HG03571 (cell line): ENCODE measurements around the gene MYBPC3.

ENCODE experiments used
- ATAC-seq: cut with Tn5 transposase; IDR thresholded peaks from one replicate; pipeline ENCODE4 v1.9.1; 2021; ENCODE audit not compliant: unreplicated experiment

MYBPC3 gene

DNA sequence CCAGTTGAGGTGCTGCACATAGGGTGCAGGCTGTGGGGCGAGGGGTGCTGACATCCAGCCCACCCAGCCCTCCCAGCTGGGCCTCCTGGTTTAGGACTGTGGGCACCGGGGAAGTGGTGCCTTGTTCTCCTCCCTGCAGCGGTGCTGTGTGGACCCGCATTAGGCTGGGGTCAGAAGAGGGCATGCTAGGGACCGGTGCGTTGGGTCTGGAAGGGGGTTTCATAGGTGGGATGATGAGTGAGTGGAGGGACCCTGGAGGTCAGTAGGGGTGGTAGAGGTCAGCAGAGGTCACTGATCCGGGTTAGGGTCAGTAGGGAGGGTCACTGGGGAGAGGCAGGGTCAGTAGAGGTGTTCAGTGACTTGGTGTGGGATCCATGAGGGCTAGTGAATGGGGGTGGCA, 6.7 kb upstream of the MYBPC3 start:
- no peak for ATAC-seq

DNA sequence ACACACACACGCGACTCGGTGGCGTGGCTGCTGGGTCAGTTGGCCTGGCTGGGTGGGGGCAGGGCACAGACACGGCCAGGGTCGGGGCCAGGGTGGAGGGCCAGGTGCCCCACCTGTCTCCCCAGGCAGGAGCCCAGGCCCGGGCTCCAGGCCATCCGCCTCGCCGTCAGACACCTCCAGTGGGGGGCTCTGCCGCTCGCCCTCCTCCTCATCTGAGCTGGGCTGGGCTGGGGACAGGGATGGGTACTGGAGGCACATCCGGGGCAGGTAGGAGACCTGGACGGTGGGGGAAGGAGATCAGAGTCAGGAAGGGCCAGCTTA, 6.2 kb upstream of the MYBPC3 start:
- no peak for ATAC-seq

DNA sequence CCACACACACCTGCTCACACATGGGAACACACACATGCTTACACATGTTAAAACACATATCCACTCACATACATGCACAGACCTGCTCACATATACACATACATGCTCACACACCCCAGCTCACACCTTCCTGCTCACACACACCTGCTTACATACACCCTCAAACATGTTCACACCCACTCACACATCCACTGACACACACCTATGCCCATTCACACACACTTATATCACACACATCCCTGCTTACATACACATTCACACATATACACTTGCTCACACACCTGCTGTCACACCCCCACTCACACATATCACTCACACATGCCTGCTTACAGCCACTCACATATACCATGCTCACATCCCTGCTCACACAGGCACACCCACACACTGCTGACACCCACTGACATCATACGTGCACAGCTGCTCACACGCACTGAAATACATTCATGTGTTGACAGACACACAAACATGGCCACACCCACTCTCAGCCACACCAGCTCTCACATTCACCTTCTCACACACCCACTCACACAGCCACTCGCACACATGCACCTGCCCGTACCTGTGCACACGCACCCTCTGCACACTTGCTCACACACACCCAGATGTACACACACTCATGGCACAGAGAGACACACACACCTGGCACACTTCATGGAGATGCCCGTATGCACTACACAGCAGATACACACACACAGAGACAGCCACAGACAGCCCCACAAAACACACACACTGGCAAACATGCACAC, 5.7 kb upstream of the MYBPC3 start:
- ATAC-seq = no peak

DNA sequence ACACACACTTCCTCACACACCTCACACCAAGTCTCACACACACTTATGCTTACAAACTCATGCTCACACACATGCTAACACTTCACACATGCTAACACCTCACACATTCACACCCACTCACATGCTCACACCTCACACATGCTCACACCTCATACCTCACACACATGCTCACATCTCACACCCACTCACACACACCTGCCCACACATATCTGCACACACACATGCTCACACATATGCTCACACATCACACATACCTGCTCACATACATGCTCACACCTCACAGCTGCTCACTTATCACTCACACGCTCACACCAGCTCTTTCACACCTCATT, 4.5 kb upstream of the MYBPC3 start:
- no peak for ATAC-seq

DNA sequence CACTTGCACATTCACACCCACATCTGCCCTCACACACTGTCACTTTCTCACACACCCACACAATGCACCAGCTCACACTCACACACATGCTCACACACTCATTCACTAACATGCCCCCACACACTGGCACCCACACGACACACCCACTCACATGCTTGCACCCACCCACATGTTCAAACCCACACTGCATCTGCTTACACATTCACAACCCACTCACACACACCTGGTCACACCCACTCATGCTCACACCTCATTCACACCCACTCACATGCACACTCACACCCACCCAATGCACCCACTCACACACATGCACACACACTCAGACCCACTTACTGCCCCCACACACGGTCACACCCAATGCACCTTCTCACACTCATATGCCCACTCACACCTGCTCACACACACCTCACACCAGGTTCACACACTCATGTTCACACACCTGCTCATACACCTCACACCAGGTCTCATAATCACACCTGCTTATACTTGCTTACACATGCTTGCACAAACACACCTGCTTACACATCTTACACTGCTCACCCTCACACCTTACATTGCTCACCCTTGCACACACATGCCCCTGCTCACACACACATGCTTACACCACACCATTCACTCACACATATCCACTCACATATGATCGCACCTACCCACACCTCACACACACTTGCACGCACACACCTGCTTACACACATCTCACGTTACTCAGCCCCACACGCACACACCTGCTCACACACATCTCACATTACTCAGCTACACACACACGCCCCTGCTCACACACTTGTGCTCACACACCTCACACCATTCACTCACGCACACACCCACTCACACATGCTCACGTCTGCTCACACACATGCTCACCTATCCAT, 3.9 kb upstream of the MYBPC3 start:
- ATAC-seq = no peak

DNA sequence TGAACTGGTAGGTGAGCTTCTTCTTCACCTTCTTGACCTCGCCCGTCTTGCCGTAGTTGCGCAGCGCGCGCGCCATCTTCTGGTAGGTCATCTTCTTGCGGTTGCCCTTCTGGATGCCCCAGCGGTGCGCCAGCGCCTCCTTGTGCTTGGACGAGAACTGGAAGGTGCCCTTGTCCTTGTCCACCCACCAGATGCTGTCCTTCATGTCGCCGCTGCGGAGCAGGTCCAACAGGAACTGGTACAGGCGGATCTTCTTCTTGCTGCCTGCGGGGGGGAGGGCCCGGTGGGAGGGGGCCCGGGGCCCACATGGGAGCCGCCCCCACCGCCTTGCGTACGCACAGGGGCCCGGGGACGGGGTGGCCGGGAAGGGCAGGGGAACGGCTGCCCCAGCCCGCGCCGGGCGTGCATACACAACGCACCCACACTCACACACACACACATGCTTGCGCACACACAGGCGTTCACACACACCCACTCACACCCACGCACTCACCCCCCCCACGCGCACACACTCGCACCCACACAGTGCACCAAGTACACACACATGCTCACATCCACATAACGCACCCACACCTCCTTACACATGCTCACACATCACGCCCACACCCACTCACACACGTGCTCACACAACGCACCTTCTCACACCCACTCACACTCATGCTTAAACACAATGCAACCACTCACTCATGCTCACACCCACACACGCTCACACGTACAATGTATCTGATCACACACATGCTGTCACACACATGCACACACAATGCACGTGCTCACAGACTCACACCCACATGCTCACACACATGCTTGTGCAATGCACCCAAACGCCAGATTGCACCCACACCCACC, 3.0 kb upstream of the MYBPC3 start:
- ATAC-seq = no peak

DNA sequence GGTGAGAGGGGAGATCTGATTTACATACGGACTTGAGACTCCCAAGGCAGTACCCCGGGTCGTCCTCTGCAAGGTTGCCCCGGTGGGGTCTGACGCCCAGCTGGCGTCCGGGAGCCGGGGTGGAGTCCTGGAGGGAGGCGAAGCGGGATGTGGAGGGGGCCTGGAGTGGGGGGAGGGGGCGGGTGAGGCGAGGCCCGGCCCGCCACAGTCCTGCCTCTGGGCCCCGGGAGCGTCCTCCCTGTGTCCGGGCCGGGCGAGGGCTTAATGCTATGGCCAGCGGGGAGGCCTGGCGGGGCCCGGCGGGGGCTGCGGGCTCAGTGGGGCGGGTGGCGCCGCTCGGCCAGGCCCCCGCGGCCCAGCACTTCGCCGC, 2.4 kb upstream of the MYBPC3 start:
- no peak for ATAC-seq

DNA sequence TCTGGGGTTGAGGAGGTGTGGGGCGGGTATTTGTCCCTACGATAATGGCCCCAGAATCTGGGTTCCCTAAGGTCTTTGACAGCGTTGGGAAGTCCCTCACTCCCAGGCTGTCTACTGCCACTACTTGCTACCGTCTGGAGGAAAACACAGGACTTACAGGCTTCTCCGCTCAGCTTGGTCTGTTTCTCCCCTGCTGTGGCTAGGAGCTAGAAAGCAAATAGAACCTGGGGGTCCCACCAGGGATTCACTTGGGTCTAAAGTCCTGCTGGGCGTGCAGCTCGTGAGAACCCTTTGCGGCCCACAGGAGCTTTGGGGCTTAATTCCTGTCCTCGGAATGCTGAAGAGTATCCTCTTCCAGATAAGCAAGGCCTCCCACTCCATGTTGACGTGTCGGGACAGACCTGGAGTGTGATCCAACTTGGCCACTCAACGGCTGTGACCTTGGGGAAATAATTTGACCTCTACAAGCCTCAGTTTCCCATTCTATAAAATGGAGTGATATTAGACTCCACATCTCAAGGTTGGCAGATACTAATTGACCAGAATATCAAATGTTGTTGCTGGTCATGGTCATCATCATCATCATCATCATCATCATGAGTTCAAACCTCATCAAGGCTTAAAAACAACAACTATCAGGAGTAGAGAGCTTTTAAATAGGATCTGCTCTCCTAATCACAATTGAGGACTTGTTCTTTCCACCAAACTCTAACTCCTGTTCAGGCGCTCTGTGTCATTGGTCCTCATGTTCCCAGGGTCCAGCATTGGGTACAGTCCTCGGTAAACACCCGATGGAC, 1.7 kb upstream of the MYBPC3 start:
- no peak for ATAC-seq

DNA sequence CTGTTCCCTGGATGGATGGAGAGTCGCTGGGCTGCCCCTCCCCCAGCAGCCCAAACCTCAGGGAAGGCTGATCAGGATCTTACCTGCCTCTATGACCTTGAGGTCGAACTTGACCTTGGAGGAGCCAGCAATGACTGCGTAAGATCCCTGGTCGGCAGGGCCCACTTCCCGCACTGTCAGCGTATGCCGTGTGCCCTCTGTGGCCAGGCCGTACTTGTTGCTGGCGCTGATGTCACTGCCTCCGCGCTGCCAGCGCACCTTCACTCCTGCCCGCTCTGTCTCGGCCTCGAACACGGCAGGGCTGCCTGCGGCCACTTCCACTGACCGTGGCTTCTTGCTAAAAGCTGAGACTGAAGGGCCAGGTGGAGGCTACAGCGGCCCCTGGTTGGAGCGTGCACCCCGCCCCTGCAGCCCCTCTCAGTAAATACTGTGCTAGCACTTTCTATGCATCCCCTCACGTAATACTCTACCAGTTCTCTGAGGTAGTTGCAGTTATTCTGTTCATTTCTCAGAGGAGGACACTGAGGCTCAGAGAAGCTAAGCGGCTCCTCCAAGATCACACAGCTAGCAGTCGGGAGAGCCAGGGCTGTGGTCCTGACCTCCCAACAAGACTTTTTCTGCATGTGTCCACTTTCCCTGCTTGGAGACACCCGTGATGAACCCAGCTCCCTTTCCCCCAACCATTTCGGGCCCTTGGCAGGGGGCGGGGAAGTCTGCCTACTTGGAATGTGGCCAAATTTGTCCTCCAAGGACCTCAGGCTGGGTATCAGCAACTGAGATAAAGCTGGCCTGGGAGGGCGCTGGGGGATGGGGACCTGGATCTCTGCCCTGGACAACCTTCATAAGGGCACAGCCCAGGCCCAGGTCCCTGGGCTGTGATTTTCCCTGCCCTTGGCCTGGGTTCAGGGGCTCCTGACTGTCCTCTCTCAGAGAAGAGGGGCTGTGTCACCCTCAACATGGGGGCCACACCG, 1.1 kb downstream of the MYBPC3 start:
- no peak for ATAC-seq

DNA sequence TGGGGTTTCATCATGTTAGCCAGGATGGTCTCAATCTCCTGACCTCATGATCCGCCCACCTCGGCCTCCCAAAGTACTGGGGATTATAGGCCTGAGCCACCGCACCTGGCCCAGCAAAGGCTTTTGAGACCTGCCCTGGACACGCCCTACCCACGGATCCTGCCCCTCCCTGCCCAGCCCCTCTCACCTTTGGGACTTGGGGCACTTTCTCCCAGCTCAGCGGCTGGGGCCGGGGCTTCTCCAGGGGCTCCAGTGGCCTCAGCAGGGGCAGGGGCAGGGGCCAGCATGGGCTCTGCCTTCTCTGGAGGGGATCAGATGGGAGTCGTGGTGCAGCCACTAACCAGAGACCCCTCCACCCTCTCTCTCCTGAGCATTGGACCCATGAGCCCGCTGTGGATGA, 2.2 kb downstream of the MYBPC3 start:
- no peak for ATAC-seq

DNA sequence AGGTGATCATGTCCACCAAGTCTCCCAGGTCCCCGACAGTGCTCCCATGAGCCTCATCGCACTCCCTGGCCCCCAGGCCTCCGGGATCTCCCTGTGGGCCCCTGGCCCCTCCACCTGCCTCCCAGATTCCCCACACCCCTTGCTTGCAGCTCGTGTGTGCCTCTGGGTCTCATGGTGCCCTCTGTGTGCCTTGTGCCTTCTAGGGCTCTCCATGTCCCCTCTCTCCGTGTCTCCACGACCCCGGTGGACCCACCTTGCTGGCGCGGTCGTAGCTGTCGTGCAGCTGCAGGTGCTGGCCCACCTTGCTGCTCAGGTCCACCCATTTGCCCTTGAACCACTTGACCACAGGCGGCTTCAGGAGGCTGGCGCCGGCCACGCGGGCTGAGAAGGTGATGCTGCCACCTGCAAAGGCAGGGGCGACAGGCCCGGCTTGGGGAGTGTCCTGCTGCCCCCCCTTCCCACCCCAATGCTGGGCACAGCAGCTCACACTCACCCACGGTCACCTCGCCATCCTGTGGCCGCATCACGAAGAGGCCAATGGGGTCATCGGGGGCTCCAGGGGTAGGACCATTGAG, 2.9 kb downstream of the MYBPC3 start:
- ATAC-seq = no peak

DNA sequence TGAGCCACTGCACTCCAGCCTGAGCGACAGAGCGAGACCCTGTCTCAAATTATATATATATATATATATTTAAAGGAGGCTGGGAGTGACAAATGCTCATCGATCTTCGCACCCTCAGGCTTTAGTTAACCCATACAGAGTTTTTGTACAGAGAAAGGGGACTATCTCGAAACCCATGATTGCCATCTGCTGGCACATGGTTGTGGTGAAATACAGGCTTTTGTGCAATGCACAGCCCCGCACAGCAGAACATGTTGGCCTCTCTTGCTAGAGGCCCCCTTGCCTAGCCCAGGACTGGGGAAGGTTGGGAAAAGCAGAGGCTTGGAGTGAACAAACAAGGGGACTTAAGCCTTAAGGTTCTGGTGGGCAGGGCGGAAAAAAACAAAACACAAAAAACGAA, 3.6 kb downstream of the MYBPC3 start:
- ATAC-seq = no peak

DNA sequence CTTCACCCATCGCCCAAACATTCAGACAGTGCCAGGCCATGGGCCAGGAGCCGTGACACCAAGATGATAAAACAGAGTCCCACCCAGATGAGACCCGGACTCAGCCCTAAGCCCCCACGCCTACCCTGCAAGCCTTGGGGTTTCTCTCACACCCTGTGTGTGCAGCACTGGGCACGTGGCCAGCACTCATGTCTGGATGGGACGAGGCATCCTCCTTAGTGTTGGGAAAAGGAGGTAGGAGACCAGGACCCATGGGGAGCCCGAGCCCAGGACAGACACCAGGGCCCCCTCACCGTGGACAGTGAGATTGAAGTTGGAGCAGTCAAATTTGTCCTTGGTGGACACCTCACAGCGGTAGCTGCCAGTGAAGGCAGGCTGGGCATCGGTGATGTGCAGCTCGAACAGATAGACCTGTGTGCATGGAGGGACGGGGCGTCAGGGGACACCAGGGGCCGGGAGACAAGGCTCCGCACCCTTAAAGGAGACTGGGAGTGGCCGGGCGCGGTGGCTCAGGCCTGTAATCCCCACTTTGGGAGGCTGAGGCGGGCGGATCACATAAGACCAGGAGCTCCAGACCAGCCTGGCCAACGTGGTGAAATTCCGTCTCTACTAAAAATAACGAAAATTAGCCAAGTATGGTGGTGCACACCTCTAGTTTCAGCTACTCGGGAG, 4.2 kb downstream of the MYBPC3 start:
- ATAC-seq = no peak

DNA sequence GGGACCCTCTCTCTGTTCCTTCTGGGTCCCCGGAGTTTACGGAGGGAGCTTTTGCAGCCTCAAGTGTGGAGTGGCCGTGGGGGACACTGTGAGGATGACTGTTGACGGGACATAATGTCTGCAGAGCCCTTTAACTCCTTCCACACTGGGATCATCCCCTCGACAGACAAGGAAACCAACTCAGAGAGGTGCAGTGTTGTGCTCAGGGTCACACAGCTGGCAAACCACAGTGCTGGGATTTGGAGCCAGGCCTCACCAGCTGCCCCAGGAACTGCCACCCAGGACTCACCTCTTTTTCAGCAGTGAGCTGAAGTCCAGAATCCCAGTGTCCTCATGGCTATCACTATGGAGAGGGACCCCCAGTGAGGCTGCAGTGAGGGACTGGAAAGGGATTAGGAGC, 5.4 kb downstream of the MYBPC3 start:
- ATAC-seq = no peak

DNA sequence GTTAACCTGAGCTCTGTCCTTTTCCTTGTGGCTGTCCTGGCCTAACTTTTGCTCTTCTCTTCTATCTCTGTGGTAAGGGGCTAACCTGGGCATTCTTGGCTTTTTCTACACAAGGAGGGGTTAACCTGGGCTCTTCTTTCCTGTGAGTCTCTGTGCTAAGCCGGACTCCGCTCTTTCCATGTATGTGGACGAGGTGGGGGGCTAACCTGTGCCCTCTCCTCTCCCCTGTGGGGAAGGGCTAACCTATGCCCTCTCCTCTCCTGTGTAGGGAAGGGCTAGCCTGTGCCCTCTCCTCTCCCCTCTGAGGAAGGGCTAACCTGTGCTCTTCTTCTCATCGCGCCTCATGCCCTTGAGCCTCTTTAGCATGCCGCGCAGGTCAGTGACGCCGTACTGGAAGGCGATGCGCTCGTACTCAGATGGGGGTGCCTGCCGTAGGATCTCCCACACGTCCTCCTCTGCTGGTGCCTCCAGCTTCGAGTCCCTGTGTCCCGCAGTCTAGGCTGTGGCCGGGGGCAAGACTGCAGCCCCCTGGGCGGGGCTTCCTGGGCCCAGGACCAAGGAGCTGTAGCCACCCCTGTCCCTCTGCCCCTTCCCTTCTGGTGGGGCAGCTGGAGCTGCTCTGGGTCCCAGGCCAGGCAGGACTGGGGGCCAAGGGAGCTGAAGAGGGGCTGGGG, 6.5 kb downstream of the MYBPC3 start:
- no peak for ATAC-seq

DNA sequence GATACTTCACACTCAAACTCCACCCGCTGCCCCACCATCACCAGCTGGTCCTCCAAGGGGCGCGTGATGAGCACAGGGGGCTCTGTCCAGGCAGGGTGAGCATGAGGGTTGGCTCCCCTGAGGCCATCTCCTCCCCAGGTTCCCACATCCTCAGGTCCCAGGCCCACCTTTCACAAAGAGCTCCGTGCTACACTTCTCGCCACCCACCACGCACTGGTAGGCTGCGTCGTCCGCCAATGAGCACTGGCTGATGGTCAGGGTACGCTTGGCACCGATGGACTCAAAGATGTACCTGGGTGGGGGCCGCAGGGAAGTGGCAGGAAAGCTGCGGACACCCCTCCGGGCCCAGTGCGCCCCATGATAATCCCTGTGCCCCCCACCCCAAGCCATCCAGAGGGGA, 9.6 kb downstream of the MYBPC3 start:
- ATAC-seq = no peak

DNA sequence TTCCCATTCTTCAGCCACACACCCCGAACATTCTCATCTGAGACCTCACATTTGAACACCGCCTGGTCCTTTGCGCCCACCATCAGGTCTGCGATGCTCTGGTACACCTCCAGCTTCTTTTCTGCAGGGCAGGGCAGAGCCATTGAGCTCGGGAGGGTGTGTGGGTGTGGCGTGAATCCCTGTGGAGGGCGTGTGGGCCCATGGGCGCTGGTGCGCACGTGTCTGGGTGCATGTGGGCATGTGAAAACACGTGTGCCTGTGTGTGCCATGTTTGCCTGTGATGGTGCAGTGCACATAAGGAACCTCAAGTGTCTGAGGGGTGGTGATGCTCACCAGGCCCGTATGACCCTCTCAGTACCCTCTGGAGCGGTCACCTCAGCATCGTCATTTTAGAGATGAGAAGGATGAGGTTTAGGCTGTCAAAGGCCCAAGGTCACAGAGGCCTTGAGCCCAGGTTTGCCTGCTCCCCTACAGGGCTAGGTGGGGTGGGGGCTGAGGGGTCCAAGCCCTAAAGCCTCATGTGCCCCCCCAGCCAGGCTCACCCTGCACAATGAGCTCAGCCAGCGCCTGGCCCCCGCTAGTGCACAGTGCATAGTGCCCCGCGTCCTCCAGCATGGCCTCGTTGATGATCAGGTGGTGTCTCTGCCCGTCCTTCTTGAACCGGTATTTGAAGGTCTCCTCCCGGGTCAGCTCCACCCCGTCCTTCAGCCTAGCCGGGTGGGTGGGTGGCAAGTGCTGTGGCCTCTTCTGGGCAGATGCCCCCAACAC, 10.3 kb downstream of the MYBPC3 start:
- no peak for ATAC-seq
